ENCODE data around the gene OR6N2.

OR6N2 gene, protein sequence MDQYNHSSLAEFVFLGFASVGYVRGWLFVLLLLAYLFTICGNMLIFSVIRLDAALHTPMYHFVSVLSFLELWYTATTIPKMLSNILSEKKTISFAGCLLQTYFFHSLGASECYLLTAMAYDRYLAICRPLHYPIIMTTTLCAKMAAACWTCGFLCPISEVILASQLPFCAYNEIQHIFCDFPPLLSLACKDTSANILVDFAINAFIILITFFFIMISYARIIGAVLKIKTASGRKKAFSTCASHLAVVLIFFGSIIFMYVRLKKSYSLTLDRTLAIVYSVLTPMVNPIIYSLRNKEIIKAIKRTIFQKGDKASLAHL

DNA sequence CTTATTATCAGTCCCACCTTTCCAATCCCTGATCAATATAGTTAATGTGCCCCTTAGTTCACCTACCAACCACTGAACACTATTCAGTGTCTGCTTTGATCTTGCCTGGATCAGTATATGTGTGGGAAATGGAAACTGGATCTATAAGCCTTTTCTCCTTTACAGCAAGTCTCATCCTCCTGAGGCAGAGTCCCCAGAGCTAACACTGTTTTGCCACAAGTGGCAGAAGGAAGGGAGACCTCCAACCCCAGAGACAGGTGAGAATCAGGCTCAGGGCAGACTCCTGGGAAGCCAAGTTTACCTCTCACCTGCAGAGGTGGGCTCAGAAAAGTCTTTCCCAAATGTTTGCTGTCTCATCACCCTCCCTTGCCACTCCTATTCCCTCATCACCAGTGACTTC is at the start of gene OR6N2:
Gene OR6N2, minus strand, starts transcription at position 101 of the 400 bp plus-strand sequence. CDS start 3,569 bp downstream, outside the sequence.
- DNase-seq, result no peak

DNA sequence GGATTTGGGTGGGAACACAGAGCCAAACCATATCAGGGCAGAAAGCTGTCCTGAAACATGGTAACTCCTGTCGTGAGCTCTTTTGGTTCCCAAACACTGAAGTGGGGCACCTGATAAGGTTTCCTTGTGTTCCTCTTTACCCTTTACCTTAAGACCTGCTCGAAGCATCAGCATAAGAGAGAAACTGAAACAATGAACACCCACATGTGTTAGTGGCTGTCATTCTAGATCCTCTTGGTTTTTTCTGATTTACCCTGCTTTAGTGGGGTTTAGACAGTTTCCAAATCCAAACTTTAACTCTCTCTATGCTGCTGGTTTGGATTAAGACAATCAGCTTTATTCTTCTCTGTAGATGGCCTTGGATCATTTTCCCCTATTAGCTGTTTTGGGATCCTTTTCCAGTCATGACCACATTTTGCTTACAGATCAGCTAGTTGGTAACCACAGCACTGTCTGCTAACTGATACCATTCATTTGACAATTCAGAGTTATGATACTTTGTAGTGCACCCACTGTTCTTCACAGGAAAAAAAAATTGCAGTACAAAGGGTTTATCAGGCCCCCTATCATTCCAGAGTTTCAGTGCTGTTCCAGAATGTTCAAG is 49.2 kb upstream of the OR6N2 start:
- DNase-seq, result no peak

DNA sequence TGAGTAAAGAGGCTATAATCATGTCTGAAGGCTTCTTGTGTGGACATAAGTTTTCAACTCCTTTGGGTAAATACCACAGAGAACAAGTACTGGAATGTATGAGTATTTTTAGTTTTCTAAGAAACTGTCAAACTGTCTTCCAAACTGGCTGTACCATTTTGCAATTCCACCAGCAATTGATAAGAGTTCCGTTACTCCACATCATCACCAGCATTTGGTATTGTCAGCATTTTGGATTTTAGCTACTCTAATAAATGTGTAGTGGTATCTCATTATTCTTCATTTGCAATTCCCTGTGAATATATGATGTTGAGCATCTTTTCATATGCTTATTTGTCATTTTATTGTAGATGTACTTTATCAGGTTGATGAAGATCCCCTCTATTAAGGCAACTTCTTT is 40.7 kb upstream of the OR6N2 start:
- DNase-seq, result no peak

DNA sequence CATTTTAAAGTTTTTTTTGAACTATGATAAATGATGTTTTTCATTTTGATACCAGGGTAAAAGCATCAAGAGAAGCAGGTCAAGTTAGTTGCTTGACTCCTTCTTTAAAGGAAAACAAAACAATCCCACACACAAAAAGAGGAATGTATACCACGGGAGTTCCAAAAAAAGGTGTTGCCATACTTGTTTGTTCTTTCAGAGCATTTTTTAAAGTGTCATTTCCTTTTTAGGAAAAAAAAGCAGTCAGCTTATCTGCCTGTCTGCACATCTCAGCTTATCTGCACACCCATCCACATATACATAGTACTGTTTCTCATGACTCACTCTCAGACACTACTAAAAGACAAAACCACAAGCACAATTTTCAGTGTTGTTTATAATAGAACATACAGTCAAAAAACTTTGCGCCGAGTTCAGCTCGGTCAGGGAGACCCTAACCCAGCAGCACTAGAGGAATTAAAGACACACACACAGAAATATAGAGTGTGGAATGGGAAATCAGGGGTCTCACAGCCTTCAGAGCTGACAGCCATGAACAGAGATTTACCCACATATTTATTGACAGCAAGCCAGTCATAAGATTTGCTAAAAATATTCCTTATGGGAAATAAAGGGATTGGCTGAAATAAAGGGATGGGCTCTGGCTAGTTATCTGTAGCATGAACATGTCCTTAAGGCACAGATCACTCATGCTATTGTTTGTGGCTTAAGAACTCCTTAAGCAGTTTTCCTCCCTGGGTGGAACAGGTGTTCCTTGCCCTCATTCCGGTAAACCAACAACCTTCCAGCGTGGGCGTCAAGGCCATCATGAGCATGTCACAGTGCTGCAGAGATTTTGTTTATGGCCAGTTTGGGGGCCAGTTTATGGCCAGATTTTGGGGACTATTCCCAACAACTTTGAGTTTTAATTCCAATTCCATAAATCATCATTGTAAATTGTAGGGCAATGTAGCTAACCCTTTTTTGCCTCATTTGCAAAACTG is 38.7 kb upstream of the OR6N2 start:
- no peak for DNase-seq

DNA sequence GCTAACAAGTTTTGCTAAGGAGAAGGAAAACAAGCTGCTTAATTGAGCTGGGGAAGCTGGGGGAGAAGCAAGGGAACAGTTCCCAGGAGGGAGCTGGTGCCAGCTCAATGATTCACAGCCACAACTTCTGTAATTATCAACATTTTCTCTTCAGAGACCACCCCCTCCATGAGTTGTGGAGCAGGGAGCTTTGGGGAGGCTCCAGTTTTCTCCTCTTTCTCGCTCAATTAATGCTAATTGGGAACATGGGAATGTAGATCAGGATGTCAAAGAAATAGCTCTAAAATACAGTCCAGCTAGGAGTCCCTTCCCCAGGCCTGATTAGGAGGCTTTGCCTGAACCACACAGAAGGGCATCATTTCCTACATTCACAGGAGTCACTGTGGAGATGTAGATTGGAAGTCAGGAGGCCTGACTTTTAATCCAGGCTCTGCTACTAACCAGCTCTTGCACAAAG is 38.0 kb upstream of the OR6N2 start:
- DNase-seq, result no peak

DNA sequence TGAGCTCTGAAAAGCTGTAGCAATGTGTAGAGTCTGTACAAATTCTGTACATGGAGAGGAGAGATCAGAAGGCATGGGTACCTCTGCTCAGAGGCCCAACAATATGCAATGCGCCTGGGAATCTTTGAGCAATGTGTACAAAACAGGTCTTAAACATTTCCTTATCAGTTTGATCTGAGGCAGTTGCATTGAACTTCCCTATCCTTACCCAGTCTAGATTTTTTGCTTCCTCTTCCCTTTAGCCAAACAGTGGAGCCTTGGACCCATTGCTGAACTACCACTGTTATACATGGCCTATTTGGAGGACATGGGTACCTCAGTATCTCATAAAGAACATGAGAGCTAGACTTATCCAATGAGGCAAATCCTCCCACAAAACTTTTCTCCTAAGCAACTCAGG is 37.6 kb upstream of the OR6N2 start:
- peak; percentile 73 to 78 for DNase-seq

DNA sequence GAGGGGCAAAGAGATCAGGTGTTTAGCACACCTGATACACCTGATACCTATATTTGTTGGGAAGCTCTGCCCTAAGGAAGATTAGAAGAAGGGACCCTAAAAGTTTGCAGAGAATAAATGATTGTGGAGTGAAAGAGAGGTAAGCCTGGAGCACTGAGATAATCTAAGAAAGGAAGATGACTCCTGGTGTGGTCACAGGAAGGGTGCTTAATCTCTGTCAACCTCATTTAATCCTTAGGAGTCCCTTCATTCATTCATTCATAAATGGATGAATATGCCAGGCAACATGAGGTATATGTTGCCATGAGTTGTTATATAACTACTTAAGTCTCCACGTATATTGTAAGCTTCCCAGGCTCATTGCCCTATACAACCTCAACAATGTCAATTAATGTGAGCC is 34.0 kb upstream of the OR6N2 start:
- no peak for DNase-seq

DNA sequence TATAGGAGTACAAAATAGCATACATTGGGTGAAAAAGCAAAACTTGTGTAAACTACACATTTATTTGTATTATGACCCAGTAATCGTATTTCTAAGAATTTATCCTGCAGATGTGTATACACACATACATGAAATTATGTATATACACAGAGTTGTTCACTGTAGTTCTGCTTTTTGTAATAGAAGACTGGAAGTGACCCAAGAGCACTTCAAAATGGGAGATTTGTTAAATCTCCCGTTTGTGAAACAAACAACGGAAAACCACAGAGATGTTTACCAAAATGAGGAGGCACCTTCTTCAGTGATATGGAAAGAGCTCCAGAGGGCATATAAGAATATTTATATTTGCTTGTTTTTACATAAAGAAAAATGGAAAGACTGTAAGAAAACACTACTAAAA is 32.2 kb upstream of the OR6N2 start:
- DNase-seq, result peak; percentile 39 to 48

DNA sequence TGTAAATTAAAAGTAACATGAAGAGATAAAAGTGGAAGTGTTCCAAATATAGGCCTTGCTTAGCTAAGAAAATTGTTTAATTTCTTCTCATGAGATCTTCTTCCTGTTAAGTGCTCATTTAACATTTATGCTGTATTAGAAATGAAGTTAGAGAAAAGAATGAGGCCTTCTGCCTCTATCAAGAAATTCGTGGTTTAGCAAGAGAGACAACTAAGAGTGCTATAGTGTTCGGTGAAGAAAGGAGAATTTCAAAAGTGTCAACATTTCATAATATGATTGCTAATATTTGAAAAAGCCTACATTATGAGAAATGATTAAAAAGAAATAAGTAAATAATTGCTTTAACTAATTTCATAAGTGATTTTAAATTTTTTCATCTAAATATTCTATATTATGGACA is 31.3 kb upstream of the OR6N2 start:
- DNase-seq, result no peak

DNA sequence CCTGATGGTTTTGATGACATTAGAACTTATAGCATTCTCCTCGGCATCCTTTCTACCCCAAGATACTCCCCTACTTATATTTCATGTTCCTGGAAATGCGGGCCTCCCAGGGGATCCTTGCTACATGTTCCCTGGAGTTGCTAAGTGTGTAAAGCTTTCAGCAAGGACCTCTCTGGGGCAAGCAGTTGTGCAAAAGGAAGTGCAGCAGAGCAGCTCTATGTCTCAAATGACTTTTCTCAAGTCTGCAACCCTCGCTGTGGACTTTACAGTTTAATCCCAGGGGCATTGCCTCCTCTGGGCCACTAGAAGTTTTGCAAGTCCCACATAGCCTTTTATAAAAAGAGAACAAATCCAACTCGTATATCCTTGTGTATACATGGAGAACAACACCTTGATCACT is 29.3 kb upstream of the OR6N2 start:
- DNase-seq, result peak; percentile 67 to 69

DNA sequence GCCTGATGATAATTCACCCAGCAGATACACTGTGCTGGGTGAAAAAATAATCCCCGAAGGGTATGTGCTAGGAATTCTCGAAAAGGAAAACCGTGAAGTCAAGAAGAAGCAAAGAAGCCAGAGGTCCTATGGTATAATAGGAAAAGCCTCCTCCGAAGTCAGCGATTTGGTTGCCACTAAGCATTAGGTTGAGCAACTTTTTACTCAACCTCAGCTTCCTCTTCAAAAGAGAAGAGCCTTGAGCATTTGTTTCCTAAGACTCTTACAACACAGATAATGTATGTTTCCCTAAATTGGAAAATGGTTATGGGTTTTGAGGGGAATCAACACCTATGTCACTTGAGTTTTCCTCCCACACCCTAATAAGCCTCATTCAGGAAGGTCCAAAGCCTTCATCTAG is 28.9 kb upstream of the OR6N2 start:
- DNase-seq, result peak; percentile 81 to 92

DNA sequence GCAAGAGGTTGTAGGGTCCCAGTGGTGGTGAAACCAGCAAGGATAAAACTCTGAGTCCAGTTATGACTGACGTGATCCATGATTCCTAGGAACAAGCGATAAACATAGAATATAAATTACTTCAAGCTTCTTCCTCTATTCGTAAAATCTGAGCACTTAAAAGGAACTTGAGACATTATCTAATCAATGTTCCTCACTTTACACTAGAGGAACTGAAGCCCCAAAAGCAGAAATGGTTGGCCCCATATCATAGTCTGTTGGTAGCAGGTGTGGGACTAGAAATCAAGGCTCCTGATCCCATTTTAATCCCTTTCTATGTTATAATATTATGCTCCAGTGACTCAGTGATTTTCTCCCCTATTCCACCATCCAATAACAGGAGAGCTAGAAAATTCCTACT is 28.3 kb upstream of the OR6N2 start:
- DNase-seq, result peak; percentile 66 to 74

DNA sequence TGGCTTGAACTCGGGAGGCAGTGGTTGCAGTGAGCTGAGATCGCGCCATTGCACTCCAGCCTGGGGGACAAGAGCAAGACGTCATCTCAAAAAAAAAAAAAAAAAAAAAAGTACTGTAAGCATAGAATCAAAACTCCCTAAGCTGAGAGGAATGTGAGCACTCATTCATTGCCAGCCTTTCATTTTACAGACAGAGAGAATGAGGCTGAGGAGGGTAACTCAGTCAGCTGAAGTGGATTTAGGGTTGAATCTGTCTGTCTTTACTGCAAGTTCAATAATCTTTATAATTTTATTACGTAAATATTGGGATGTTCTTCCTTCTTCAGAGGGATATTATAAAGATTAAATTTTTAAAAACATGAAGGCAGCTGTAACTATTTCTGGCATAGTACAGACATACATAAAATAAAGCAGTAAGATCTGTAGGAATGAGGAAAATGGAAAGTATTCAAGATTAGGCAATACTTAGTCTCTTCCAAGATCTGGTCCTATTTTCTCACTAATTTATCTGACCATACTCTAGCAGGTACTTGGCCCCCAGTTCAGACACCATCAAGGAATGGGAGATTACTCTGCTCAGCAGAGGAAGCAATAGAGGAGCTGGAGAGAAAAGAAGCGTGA is 26.0 kb upstream of the OR6N2 start:
- no peak for DNase-seq

DNA sequence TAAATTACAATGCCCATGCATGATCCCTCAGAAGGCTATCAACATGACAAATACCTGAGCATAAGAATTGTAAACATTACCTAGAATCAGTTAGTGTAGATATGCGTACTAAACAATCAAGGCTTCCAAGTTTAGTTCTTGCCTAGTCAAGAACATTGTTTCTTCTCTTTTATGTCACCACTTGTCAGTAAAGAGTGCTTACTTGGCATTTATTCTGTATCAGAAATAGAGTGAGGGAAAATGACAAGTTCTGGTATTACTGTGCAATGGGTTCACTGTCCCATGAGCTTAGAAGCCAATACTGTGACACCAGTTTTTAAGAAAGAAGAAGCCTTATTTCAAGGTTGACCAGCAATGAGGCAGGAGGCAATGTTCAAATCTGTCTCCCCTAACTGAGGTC is 22.7 kb upstream of the OR6N2 start:
- no peak for DNase-seq

DNA sequence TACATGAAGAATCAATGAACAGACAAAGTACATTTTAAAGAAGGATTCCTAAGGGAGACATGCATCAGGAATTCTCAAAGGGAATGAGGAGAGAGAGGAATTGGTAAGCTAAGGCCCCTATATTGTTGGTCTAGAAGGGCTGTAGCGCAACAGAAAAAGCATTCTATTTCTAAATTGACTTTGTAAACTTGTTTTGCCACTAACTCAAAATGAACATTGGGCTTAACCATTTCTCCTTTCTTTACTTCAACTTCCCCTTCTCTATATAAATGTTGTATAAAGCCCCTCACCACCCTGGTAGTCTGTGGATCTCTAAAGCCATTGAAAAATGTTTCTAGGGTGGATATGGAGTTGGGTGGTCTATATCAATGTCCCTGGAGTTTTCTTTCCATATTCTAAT is 20.4 kb upstream of the OR6N2 start:
- DNase-seq, result peak in 1 of 2 experiments; percentile 2

DNA sequence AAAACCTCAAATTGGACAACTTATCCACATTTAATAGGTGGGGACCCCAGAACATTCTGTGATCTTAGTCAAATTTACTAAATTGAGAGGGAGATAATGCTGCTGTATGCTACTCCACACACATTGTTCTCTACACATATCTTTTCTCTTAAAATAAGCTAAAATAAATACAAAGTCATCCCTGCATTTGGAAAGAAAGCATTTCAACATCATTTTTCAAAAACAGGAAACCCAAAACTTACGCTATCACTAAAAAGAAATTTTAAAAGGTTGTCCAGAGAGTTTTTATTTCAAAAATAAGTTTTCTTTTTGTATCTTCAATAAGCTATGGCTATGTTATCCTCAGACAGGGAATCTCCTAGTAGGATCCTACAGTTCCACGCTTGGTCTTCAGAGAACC is 19.5 kb upstream of the OR6N2 start:
- DNase-seq, result peak; percentile 19 to 43

DNA sequence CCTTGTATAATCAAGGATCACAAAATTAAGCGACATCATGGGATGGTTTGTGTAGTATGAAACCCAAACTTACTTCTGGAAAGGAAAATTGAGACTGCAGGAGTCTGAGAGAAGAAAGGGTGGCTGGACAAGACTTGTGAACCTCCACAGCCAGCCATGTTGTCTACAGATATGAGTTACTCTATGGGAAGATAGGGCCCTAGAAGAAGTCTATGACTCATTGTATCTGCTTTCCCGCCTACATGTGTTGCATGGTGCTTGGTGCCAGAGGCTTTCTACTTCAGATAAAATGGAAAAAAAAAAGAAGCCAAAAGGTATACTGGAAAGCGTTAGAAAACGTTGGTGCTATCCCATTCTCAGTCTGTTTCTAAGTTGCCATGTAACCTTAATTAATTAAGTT is 18.7 kb upstream of the OR6N2 start:
- no peak for DNase-seq

DNA sequence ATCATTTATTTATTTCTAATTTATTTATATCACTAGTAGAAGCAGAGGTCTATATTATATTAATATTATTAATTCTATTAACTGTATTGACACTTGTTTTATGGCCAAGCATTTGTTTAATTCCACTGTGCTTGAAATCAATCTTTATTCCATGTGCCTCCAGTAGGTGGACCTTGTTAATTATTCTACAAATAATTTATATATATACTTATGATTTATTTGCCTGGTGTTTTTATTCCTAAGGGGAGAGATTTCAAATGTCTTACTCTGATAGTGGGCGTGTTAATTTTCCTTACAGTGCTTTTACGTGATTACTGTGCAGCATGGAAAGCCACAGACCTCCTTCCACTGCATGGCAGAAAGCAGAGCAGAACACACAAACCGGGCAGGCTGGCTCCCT is 17.5 kb upstream of the OR6N2 start:
- peak; percentile 22 to 23 for DNase-seq

DNA sequence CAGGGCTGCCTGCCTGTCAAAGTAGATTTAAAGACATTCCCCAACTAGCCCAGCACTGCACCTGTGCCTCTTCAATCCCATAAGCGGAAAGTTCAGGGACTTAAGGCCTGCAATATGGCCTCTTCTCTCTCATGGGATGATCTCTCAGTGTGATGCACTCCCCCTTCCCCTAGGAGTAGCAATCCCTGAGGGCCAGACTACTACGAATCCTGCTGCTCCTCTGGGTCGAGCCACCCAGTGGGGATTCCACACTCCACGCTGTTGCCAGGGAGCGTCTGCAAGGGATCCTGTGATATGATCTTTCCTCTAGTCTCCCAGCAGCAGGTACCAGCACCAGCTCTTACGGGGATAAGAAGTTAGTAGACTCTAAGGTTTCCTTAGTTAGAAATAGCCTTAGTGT is 13.2 kb upstream of the OR6N2 start:
- DNase-seq, result no peak

DNA sequence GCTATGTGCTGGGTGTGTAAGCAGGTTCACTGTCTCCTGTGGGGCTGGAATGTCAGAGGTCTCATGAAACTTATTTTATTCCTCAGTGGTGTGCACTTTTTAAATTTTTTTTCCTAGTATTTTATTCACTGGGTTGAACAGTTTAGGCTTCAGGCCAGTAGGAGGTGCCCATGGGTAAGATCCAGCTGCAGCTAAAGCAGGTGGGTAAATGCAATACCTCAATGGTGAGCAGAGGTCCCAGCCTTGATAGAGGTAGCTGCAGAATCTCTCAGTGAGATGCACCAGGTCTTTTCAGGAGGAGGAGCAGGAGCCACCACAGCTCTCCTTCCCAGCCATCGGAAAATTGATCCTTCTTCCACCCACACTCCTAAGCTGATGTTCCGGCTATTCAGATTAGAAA is 12.6 kb upstream of the OR6N2 start:
- DNase-seq, result peak; percentile 22 to 39

DNA sequence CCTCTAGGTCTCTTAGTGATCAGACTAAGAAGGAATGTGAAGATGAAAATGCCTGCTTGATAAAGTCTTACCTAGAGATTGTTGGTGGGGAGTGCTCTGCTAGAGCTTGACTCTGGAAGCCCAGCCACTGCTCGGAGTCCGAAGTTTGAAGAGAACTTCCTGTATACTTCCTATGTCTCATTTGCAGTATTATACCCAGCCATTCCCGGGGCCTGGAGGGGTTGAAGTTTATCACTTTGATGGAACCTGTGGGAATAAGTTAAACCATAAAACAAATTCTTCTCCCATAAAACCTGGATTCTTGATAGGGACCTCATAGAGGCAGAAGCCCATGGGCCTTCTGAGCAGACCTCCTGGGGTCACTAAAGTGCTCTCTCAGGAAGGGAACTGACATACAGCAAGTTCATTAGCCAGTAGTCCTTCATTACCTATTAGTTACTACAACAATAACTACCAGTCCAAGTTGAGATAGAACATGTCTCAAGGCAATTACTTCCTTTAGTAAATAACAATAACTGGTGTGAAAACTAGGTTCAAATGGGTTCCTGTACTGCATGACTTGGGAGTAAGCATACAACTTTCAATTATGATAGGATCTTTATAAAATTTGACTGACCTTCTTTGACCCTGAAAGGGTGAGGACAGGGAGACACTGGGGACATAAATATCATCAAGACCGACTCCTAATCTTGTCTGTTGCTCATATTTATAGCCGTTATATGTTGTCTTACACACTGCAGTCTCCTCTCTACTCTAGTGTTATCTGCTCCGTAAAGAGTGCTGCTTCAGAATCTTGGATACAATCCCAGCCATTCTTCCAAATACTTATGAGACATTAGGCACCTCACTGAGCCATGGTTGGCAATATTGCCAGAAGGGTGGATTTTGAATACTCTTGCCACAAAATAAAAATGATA is 8.8 kb downstream of the OR6N2 start, which contains the start of gene OR6N1:
Gene OR6N1, minus strand, starts transcription at position 246 of the 917 bp plus-strand sequence. CDS start 5,513 bp downstream, outside the sequence.
- no peak for DNase-seq

DNA sequence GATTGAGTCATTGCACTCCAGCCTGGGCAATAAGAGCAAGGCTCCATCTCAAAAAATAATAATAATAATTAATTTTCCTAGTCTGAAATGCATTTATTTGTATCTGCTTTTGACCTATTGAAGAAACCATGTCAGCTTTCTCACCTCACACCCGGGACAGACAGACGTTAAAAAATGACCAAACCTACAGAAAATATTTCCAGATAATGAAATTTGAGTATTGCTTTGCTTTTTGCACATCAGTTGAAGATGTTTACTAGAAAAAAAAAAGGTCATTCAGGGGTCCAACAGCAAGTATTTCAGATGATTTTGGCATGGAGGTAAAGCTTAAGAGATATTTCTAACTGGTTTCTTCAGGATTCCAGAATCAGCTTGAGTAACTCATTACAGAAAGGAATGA is 26.6 kb downstream of the OR6N2 start, which contains the start of gene OR6K6:
Gene OR6K6, plus strand, starts transcription at position 301 of the 400 bp plus-strand sequence. CDS start 168 bp downstream, outside the sequence.
- no peak for DNase-seq

Measured in AML-193 (cell line).